ENCODE measurements around the gene TRMT61B. TPM values are rescaled to one million over a fixed set of nuclear protein-coding genes. Genes with fewer than 3 reads are reported as not detected.

TRMT61B gene
- total RNA-seq, 1 experiment from 2014 or later: 24.0 TPM

- ATAC-seq (no peak; the same call in 1 of the 2 replicates), DNase-seq (ENCODE audit: low spot score) (no peak)
- Mint-ChIP-seq H3K36me3 (peaks cover 84% of the 10 kb centered on the region), H3K27me3 (ENCODE audit: low read depth) (no peaks in the 10 kb centered on the region), H3K4me1 (peaks cover 5% of the 10 kb centered on the region; the same call in 1 of the 2 replicates), H3K9me3 (no peaks in the 10 kb centered on the region), H3K4me3 (no peak overlapping the region), H3K27ac (peak overlapping the region; percentile 46; the same call in 1 of the 2 replicates)
- ChIA-PET CTCF (no interaction called here), POLR2A (interaction anchor here (1.2 kb wide), 1 partner anchor 39 kb away, joined by 4 read pairs; the partner anchor contains the start of gene TRMT61B)
- no peak for TF ChIP-seq ZBTB43 (CRISPR knock-in tag; IDR thresholded peaks at IDR 0.05)
- TF ChIP-seq MAX (CRISPR knock-in tag; IDR thresholded peaks at IDR 0.05): no peak
- peak; percentile 89 for TF ChIP-seq ZNF121 (CRISPR knock-in tag; IDR thresholded peaks at IDR 0.05)
- no peak for TF ChIP-seq ATF6 (CRISPR knock-in tag; IDR thresholded peaks at IDR 0.05)
Measured at GRCh38 chr2:28909655-28910353, 39.7 kb upstream of the TRMT61B start.

GRCh38 chr2:28908172-28908571 is 38.1 kb upstream of the TRMT61B start:
- DNase-seq (ENCODE audit: low spot score): no peak
- Mint-ChIP-seq H3K27ac (peak overlapping the region; percentile 2; the same call in 1 of the 2 replicates), H3K27me3 (ENCODE audit: low read depth) (no peaks in the 10 kb centered on the region), H3K4me1 (peaks cover 5% of the 10 kb centered on the region; the same call in 1 of the 2 replicates), H3K4me3 (no peak overlapping the region), H3K36me3 (peaks cover 85% of the 10 kb centered on the region), H3K9me3 (no peaks in the 10 kb centered on the region)
- TF ChIP-seq JAZF1 (CRISPR knock-in tag; IDR thresholded peaks at IDR 0.05): no peak
- TF ChIP-seq ATF6 (CRISPR knock-in tag; IDR thresholded peaks at IDR 0.05): no peak
- no peak for TF ChIP-seq NR1H2 (CRISPR knock-in tag; IDR thresholded peaks at IDR 0.05)
- TF ChIP-seq FOXK1 (CRISPR knock-in tag; IDR thresholded peaks at IDR 0.05): no peak
- TF ChIP-seq E2F4 (CRISPR knock-in tag; IDR thresholded peaks at IDR 0.05; ENCODE audit: borderline replicate concordance, low read depth): no peak
- TF ChIP-seq SP1 (CRISPR knock-in tag; conservative IDR thresholded peaks at IDR 0.05): no peak
- no peak for TF ChIP-seq IRF1 (CRISPR knock-in tag; IDR thresholded peaks at IDR 0.05)
- no peak for TF ChIP-seq TP53 (CRISPR knock-in tag; IDR thresholded peaks at IDR 0.05)
- TF ChIP-seq ESRRA (CRISPR knock-in tag; IDR thresholded peaks at IDR 0.05; ENCODE audit: borderline replicate concordance): no peak
- TF ChIP-seq CBFB (CRISPR knock-in tag; IDR thresholded peaks at IDR 0.05; ENCODE audit: low read depth): no peak
- TF ChIP-seq ZNF121 (CRISPR knock-in tag; IDR thresholded peaks at IDR 0.05): no peak
- TF ChIP-seq CREM (CRISPR knock-in tag; IDR thresholded peaks at IDR 0.05): no peak
- TF ChIP-seq ZNF671 (CRISPR knock-in tag; IDR thresholded peaks at IDR 0.05): no peak
- no peak for TF ChIP-seq MXD4 (CRISPR knock-in tag; IDR thresholded peaks at IDR 0.05; ENCODE audit: borderline replicate concordance)
- no peak for TF ChIP-seq NFATC4 (CRISPR knock-in tag; IDR thresholded peaks at IDR 0.05)
- TF ChIP-seq PRDM15 (CRISPR knock-in tag; IDR thresholded peaks at IDR 0.05): no peak
- ATAC-seq: no peak
- ChIA-PET CTCF (no interaction called here), POLR2A (no interaction called here)
